GM12891 (cell line): ENCODE results near the gene PRDM16.

Source experiments
- PAX5 ChIP-seq: IDR thresholded peaks from 2 replicates; pipeline ENCODE4 v1.6.1; 2011; ENCODE audit warnings: low read length, moderate library complexity, mild to moderate bottlenecking; ENCODE audit not compliant: insufficient read depth, severe bottlenecking
- POLR2A ChIP-seq: IDR thresholded peaks from 2 replicates; pipeline ENCODE4 v1.6.1; 2011; ENCODE audit warnings: low read depth, low read length, control low read depth
- POLR2AphosphoS5 ChIP-seq: IDR thresholded peaks from 2 replicates; pipeline ENCODE4 v1.6.1; 2011; ENCODE audit warnings: low read depth, low read length, control low read depth
- SPI1 ChIP-seq: IDR thresholded peaks from 2 replicates; pipeline ENCODE4 v1.6.1; 2011; ENCODE audit warnings: low read depth, low read length, control low read depth
- TAF1 ChIP-seq: IDR thresholded peaks from 2 replicates; pipeline ENCODE4 v1.6.1; 2011; ENCODE audit warnings: low read depth, low read length, control low read depth

GRCh38 chr1:3330771-3331245 lies 261.8 kb downstream of the PRDM16 start:
- TF ChIP-seq SPI1 = no peak
- no peak for TF ChIP-seq TAF1
- no peak for TF ChIP-seq POLR2AphosphoS5
- no peak for TF ChIP-seq POLR2A
- TF ChIP-seq PAX5 = no peak
